GM23248 (cell line): Measurements from ENCODE around the gene NRP1. TPM values are rescaled to one million over a fixed set of nuclear protein-coding genes. Genes with fewer than 3 reads are reported as not detected.

Experiments used
- DNase-seq: peaks from one replicate; pipeline ENCODE4 v3.0.0-alpha.2; 2015
- H2AFZ ChIP-seq: fragments of 200-600 bp; sonication (generic); 2 replicates; pipeline ENCODE4 v1.6.1; 2016; ENCODE audit warnings: antibody characterized with exemption
- H3F3A ChIP-seq: fragments of 200-600 bp; sonication (generic); 2 replicates; pipeline ENCODE4 v1.6.1; 2016; ENCODE audit warnings: mild to moderate bottlenecking, antibody characterized with exemption, mixed run types; ENCODE audit not compliant: insufficient read depth
- H3K27ac ChIP-seq: fragments of 200-600 bp; sonication (generic); 2 replicates; pipeline ENCODE4 v1.5.1; 2016; ENCODE audit warnings: mild to moderate bottlenecking
- H3K27me3 ChIP-seq: fragments of 200-600 bp; sonication (generic); replicated peaks from 2 replicates; pipeline ENCODE4 v1.6.1; 2016; ENCODE audit warnings: mild to moderate bottlenecking; ENCODE audit not compliant: insufficient read depth
- H3K36me3 ChIP-seq: fragments of 200-600 bp; sonication (generic); 2 replicates; pipeline ENCODE4 v1.6.1; 2016; ENCODE audit warnings: low read depth, mild to moderate bottlenecking
- H3K4me1 ChIP-seq: fragments of 200-600 bp; sonication (generic); 2 replicates; pipeline ENCODE4 v1.6.1; 2016; ENCODE audit warnings: mild to moderate bottlenecking; ENCODE audit not compliant: insufficient read depth
- H3K4me2 ChIP-seq: fragments of 200-600 bp; sonication (generic); one replicate; pipeline ENCODE4 v1.6.1; 2016; ENCODE audit warnings: mild to moderate bottlenecking; ENCODE audit not compliant: unreplicated experiment
- H3K4me3 ChIP-seq: fragments of 200-600 bp; sonication (generic); 2 replicates; pipeline ENCODE4 v1.5.1; 2016; ENCODE audit warnings: mild to moderate bottlenecking
- H3K79me2 ChIP-seq: fragments of 200-600 bp; sonication (generic); 2 replicates; pipeline ENCODE4 v1.6.1; 2016; ENCODE audit warnings: mild to moderate bottlenecking; ENCODE audit not compliant: insufficient read depth
- H3K9ac ChIP-seq: fragments of 200-600 bp; sonication (generic); 2 replicates; pipeline ENCODE4 v1.6.1; 2016; ENCODE audit warnings: mild to moderate bottlenecking
- H3K9me2 ChIP-seq: fragments of 200-600 bp; sonication (generic); 2 replicates; pipeline ENCODE4 v1.6.1; 2016; ENCODE audit warnings: mixed run types, mild to moderate bottlenecking, moderate library complexity; ENCODE audit not compliant: insufficient read depth
- H3K9me3 ChIP-seq: fragments of 200-600 bp; sonication (generic); one replicate; pipeline ENCODE4 v1.6.1; 2017; ENCODE audit warnings: low read depth
- H4K20me1 ChIP-seq: fragments of 200-600 bp; sonication (generic); 2 replicates; pipeline ENCODE4 v1.6.0; 2016; ENCODE audit not compliant: insufficient read depth
- EZH2 ChIP-seq: fragments of 200-600 bp; sonication (generic); IDR thresholded peaks from 2 replicates; pipeline ENCODE4 v1.6.1; 2018; ENCODE audit warnings: antibody characterized with exemption, mild to moderate bottlenecking; ENCODE audit not compliant: insufficient read depth, poor library complexity, severe bottlenecking
- EZH2phosphoT487 ChIP-seq: fragments of 200-600 bp; sonication (generic); IDR thresholded peaks from 2 replicates; pipeline ENCODE4 v1.6.1; 2018; ENCODE audit warnings: antibody characterized with exemption, moderate library complexity, mild to moderate bottlenecking, low read depth; ENCODE audit not compliant: insufficient read depth
- WGBS, 2 experiments: methylation state at CpG; one replicate each; pipeline ENCODE4 v1.1.6; 2015 to 2017; ENCODE audit warnings: low lambda C conversion rate in 2 of 2, low coverage in 1 of 2; ENCODE audit errors: missing lambda C conversion rate in 2 of 2; 5-methylcytosine and 5-hydroxymethylcytosine counted together
- in situ Hi-C: fragments of 300-500 bp; cut with MboI; formaldehyde crosslinking; loops from 2 replicates; pipeline ENCODE4 v1.15.0; 2020
- polyA plus RNA-seq: library from polyadenylated mRNA; unstranded; fragments of >200 nt; fragmentation: Nextera tagmentation; extraction: Ambion mirVana; gene quantifications from 2 replicates; pipeline ENCODE4 v1.2.1, GENCODE V29; 2016
- total RNA-seq: library from RNA; depleted of rRNA; stranded (reverse); fragments of >200 nt; shearing (Covaris generic); gene quantifications from 2 replicates; pipeline ENCODE4 v1.2.3, GENCODE V29; 2014

NRP1 gene
- total and polyA plus RNA-seq, 2 experiments from 2014 or later: 152 to 175 TPM

- H3K27me3 ChIP-seq: no peaks in the 10 kb centered on the region
- H3K4me1 ChIP-seq: peaks cover 56% of the 10 kb centered on the region
- no peak overlapping the region for H2AFZ ChIP-seq
- no peaks in the 10 kb centered on the region for H3K9me2 ChIP-seq
- no peaks in the 10 kb centered on the region for H4K20me1 ChIP-seq
- TF ChIP-seq EZH2: no peak
- no peak for TF ChIP-seq EZH2phosphoT487
- no peak overlapping the region for H3K4me3 ChIP-seq
- peak overlapping the region; percentile 65 for H3K27ac ChIP-seq
- H3K79me2 ChIP-seq: peaks cover 48% of the 10 kb centered on the region
- no peak overlapping the region for H3K9ac ChIP-seq
- in situ Hi-C loops: loop anchor here (25.0 kb wide), 1 partner anchor 1423 kb away; no protein-coding TSS in a partner anchor
- 92 to 94% methylated on average over 4 of the region's 4 CpGs for WGBS, 2 experiments
- peaks cover 77% of the 10 kb centered on the region for H3F3A ChIP-seq
- H3K36me3 ChIP-seq: peaks cover 41% of the 10 kb centered on the region
- no peak overlapping the region for H3K4me2 ChIP-seq
- DNase-seq: no peak
- no peaks in the 10 kb centered on the region for H3K9me3 ChIP-seq
Measured at GRCh38 chr10:33214174-33214573, 120.3 kb downstream of the NRP1 start.

- peaks cover 49% of the 10 kb centered on the region for H3K79me2 ChIP-seq
- H3K27me3 ChIP-seq: no peaks in the 10 kb centered on the region
- no peaks in the 10 kb centered on the region for H3K9me2 ChIP-seq
- peak overlapping the region; percentile 63 for H3K4me2 ChIP-seq
- peak overlapping the region; percentile 91 for H3K27ac ChIP-seq
- DNase-seq: peak; percentile 43
- H2AFZ ChIP-seq: no peak overlapping the region
- peaks cover 36% of the 10 kb centered on the region for H3K36me3 ChIP-seq
- H3K9ac ChIP-seq: peak overlapping the region; percentile 61
- peaks cover 48% of the 10 kb centered on the region for H3K4me1 ChIP-seq
- TF ChIP-seq EZH2: no peak
- no peak for TF ChIP-seq EZH2phosphoT487
- no peaks in the 10 kb centered on the region for H3K9me3 ChIP-seq
- WGBS, 2 experiments: 93 to 95% methylated on average over 4 of the region's 4 CpGs
- in situ Hi-C loops: loop anchor here (25.0 kb wide), 1 partner anchor 1425 kb away; no protein-coding TSS in a partner anchor
- H4K20me1 ChIP-seq: no peaks in the 10 kb centered on the region
- H3F3A ChIP-seq: peaks cover 66% of the 10 kb centered on the region
- no peak overlapping the region for H3K4me3 ChIP-seq
Measured at GRCh38 chr10:33212061-33212748, 122.3 kb downstream of the NRP1 start.

- peak overlapping the region; percentile 91 for H3K27ac ChIP-seq
- in situ Hi-C loops: loop anchor here (25.0 kb wide), 1 partner anchor 1426 kb away; no protein-coding TSS in a partner anchor
- no peak for TF ChIP-seq EZH2phosphoT487
- TF ChIP-seq EZH2: no peak
- peaks cover 60% of the 10 kb centered on the region for H3F3A ChIP-seq
- H3K9me2 ChIP-seq: no peaks in the 10 kb centered on the region
- H3K9ac ChIP-seq: peak overlapping the region; percentile 61
- H4K20me1 ChIP-seq: no peaks in the 10 kb centered on the region
- peaks cover 44% of the 10 kb centered on the region for H3K36me3 ChIP-seq
- peak; percentile 94 for DNase-seq
- peaks cover 55% of the 10 kb centered on the region for H3K79me2 ChIP-seq
- peaks cover 39% of the 10 kb centered on the region for H3K4me1 ChIP-seq
- no peaks in the 10 kb centered on the region for H3K9me3 ChIP-seq
- no peak overlapping the region for H2AFZ ChIP-seq
- H3K4me2 ChIP-seq: peak overlapping the region; percentile 70
- WGBS, 2 experiments: 60% methylated on average over 10 of the region's 10 CpGs
- H3K4me3 ChIP-seq: no peak overlapping the region
- no peaks in the 10 kb centered on the region for H3K27me3 ChIP-seq
Measured at GRCh38 chr10:33211106-33211878, 123.2 kb downstream of the NRP1 start.

GRCh38 chr10:33209802-33210201 lies 124.7 kb downstream of the NRP1 start:
- Histone ChIP-seq H3K79me2 (peaks cover 62% of the 10 kb centered on the region), H4K20me1 (no peaks in the 10 kb centered on the region), H3K9ac (no peak overlapping the region), H3K4me1 (peaks cover 24% of the 10 kb centered on the region), H3K4me2 (no peak overlapping the region), H3K27ac (no peak overlapping the region), H3K9me3 (no peaks in the 10 kb centered on the region), H3K36me3 (peaks cover 57% of the 10 kb centered on the region), H2AFZ (no peak overlapping the region), H3K4me3 (no peak overlapping the region), H3K9me2 (no peaks in the 10 kb centered on the region), H3K27me3 (no peaks in the 10 kb centered on the region), H3F3A (peaks cover 57% of the 10 kb centered on the region)
- TF ChIP-seq EZH2phosphoT487 (no peak), EZH2 (no peak)
- in situ Hi-C loops: loop anchor here (25.0 kb wide), 1 partner anchor 1427 kb away; no protein-coding TSS in a partner anchor
- DNase-seq: no peak
- 96% methylated on average over 3 of the region's 3 CpGs for WGBS, 2 experiments
